Common myeloid progenitor, CD34-positive (primary cell): Measurements from ENCODE around the gene FBXW11.
"Not testable (repeated sequence)": the region's sequence is repeated elsewhere in the genome, so short reads cannot be mapped to it uniquely, and the experiment has no call there.

ENCODE experiments used
- CTCF ChIA-PET: fragments of 350-600 bp; sonication (Branson Sonifier 250); formaldehyde crosslinking; loops from one replicate; lab custom pipeline; 2021; ENCODE audit warnings: antibody characterized with exemption; lab: Charles Lee
- POLR2A ChIA-PET: fragments of 350-600 bp; sonication (Branson Sonifier 250); formaldehyde crosslinking; loops from one replicate; lab custom pipeline; 2021; ENCODE audit warnings: antibody characterized with exemption; lab: Charles Lee
- DNase-seq, 3 donors: peaks; one replicate each; pipeline versions ENCODE4 v3.0.0 to v3.0.0-alpha.2; 2013
- H3K27ac ChIP-seq, 2 experiments: 1 replicate in 1 of 2; 2 replicates in 1 of 2; pipeline ENCODE4 v1.7.0; 2013; ENCODE audit warnings: inconsistent platforms in 2 of 2, low read length in 2 of 2, mild to moderate bottlenecking in 2 of 2, low read depth in 1 of 2, moderate library complexity in 1 of 2; ENCODE audit not compliant: severe bottlenecking in 2 of 2, insufficient read depth in 1 of 2, poor library complexity in 1 of 2
- H3K27me3 ChIP-seq, 5 experiments: replicated peaks in 2 of 5; 1 replicate in 3 of 5; 2 replicates in 2 of 5; pipeline versions ENCODE4 v1.6.1 to v1.7.0; 2013; ENCODE audit warnings: low read length in 4 of 5, mild to moderate bottlenecking in 2 of 5, moderate library complexity in 2 of 5, inconsistent platforms in 1 of 5; ENCODE audit not compliant: insufficient read depth in 5 of 5, control insufficient read depth in 4 of 5
- H3K36me3 ChIP-seq, 4 experiments: 1 replicate in 2 of 4; 2 replicates in 2 of 4; pipeline versions ENCODE4 v1.6.1 to v1.7.0; 2013; ENCODE audit warnings: low read length in 3 of 4, control low read depth in 1 of 4, mild to moderate bottlenecking in 1 of 4; ENCODE audit not compliant: control insufficient read depth in 4 of 4, insufficient read depth in 4 of 4
- H3K4me1 ChIP-seq, 4 experiments: 1 replicate in 3 of 4; 2 replicates in 1 of 4; pipeline versions ENCODE4 v1.6.1 to v1.7.1; 2013; ENCODE audit warnings: low read length in 3 of 4, mild to moderate bottlenecking in 3 of 4, control low read depth in 1 of 4, inconsistent platforms in 1 of 4, moderate library complexity in 1 of 4; ENCODE audit not compliant: control insufficient read depth in 4 of 4, insufficient read depth in 4 of 4; ENCODE audit errors: control extremely low read depth in 1 of 4
- H3K4me3 ChIP-seq, 7 experiments: 1 replicate in 4 of 7; 2 replicates in 3 of 7; pipeline versions ENCODE4 v1.5.1 to v1.7.0; 2013; ENCODE audit warnings: mild to moderate bottlenecking in 7 of 7, low read length in 6 of 7, moderate library complexity in 6 of 7, inconsistent platforms in 2 of 7, low read depth in 2 of 7, control low read depth in 1 of 7; ENCODE audit not compliant: insufficient read depth in 4 of 7, control insufficient read depth in 1 of 7; ENCODE audit errors: extremely low read depth in 1 of 7
- H3K9me3 ChIP-seq, 5 experiments: 1 replicate in 4 of 5; 2 replicates in 1 of 5; pipeline versions ENCODE4 v1.6.1 to v1.7.1; 2013; ENCODE audit warnings: low read length in 4 of 5, mild to moderate bottlenecking in 2 of 5, inconsistent platforms in 1 of 5, low read depth in 1 of 5, moderate library complexity in 1 of 5; ENCODE audit not compliant: control insufficient read depth in 4 of 5, insufficient read depth in 2 of 5; ENCODE audit errors: control extremely low read depth in 1 of 5
- WGBS: methylation state at CpG from one replicate; pipeline ENCODE4 v1.1.5; 2013; ENCODE audit not compliant: insufficient coverage; 5-methylcytosine and 5-hydroxymethylcytosine counted together

FBXW11 gene

GRCh38 chr5:171945476-171945875 lies 61.0 kb downstream of the FBXW11 start:
- no peaks in the 10 kb centered on the region for H3K27me3 ChIP-seq
- no peaks in the 10 kb centered on the region for H3K36me3 ChIP-seq
- no CpG with 5 or more reads among the region's 4 CpGs for WGBS
- ChIA-PET CTCF (interaction anchor here (1.4 to 4.4 kb wide), 2 partner anchors 11 to 16 kb away, joined by 5 to 16 read pairs; no protein-coding TSS in a partner anchor), POLR2A (interaction anchor here (0.7 kb wide), 1 partner anchor 14 kb away, joined by 3 read pairs; no protein-coding TSS in a partner anchor)
- no peaks in the 10 kb centered on the region for H3K9me3 ChIP-seq
- H3K4me1 ChIP-seq = peaks cover 0 to 6% (median 2%) of the 10 kb centered on the region in 4 experiments
- H3K4me3 ChIP-seq = no peak overlapping the region
- no peak overlapping the region for H3K27ac ChIP-seq
- no peak for DNase-seq

DNA sequence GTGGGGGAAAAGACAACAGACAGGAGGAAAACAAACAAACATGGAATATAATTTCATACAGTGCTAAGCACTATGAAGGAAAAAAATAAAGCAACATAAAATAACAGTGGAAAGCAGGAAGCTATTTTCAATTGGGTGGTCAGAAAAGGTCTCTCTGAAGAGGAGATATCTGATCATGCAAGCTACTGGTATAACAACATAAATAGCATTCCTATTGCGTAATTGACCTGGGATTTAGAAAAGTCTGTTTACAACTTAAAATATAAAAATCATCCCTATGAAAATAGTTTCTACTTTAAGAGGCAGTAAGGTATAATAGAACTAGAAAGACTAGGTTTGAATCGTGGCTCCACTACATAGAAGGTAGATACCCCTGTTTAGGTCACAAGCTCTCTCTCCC lies 61.4 kb downstream of the FBXW11 start:
- Histone ChIP-seq H3K4me1 (peaks cover 0 to 6% (median 2%) of the 10 kb centered on the region in 4 experiments), H3K9me3 (no peaks in the 10 kb centered on the region), H3K27me3 (no peaks in the 10 kb centered on the region), H3K36me3 (no peaks in the 10 kb centered on the region), H3K4me3 (no peak overlapping the region), H3K27ac (no peak overlapping the region)
- no peak for DNase-seq
- POLR2A ChIA-PET = interaction anchor here (0.7 kb wide), 1 partner anchor 14 kb away, joined by 3 read pairs; no protein-coding TSS in a partner anchor
- no CpG with 5 or more reads among the region's 2 CpGs for WGBS
- CTCF ChIA-PET = interaction anchor here (1.4 to 4.4 kb wide), 2 partner anchors 12 to 16 kb away, joined by 5 to 16 read pairs; no protein-coding TSS in a partner anchor

DNA sequence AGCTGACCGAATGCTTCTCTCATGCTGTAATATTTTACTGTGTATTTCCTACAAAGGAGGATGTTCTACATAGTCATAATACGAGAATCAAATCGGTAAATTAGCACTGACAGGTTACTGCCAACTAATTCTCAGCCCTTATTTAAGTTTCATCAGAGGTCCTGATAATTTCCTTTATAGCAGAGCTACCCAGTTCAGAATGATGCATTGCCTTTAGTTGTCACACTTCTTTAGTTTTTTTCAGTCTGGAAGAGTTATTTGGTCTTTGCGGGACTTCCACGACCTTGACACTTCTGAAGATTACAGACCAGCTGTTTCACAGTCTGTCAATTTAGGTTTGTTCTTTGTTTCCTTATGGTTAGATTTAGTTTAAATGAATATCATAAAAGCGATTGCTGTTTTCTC lies 64.3 kb downstream of the FBXW11 start:
- CTCF ChIA-PET = interaction anchor here (1.5 to 4.4 kb wide), 2 partner anchors 9 to 13 kb away, joined by 3 to 16 read pairs; no protein-coding TSS in a partner anchor
- H3K4me1 ChIP-seq, DNase-seq, POLR2A ChIA-PET, H3K27me3 ChIP-seq, H3K4me3 ChIP-seq, H3K36me3 ChIP-seq, H3K9me3 ChIP-seq, H3K27ac ChIP-seq: not testable (repeated sequence)
- WGBS = 100% methylated on average over 1 of the region's 6 CpGs

- DNase-seq, POLR2A ChIA-PET, H3K27me3 ChIP-seq, H3K4me3 ChIP-seq, H3K4me1 ChIP-seq, H3K27ac ChIP-seq, H3K9me3 ChIP-seq, H3K36me3 ChIP-seq: not testable (repeated sequence)
- WGBS = no CpG with 5 or more reads among the region's 1 CpG
- CTCF ChIA-PET = interaction anchor here (1.5 to 4.4 kb wide), 2 partner anchors 10 to 12 kb away, joined by 3 to 16 read pairs; no protein-coding TSS in a partner anchor
Measured at GRCh38 chr5:171941675-171942074, 64.8 kb downstream of the FBXW11 start.

- H3K4me1 ChIP-seq, POLR2A ChIA-PET, H3K9me3 ChIP-seq, DNase-seq, H3K4me3 ChIP-seq, H3K27ac ChIP-seq, H3K27me3 ChIP-seq, H3K36me3 ChIP-seq: not testable (repeated sequence)
- WGBS = no CpG with 5 or more reads among the region's 5 CpGs
- CTCF ChIA-PET = interaction anchor here (4.4 kb wide), 1 partner anchor 12 kb away, joined by 16 read pairs; no protein-coding TSS in a partner anchor
Measured at GRCh38 chr5:171941275-171941674, 65.2 kb downstream of the FBXW11 start.

- POLR2A ChIA-PET = no interaction called here
- DNase-seq = no peak
- H3K27me3 ChIP-seq = no peaks in the 10 kb centered on the region
- H3K4me3 ChIP-seq = no peak overlapping the region
- H3K4me1 ChIP-seq = peaks cover 0 to 3% (median under 1%) of the 10 kb centered on the region in 4 experiments
- H3K36me3 ChIP-seq = no peaks in the 10 kb centered on the region
- 100% methylated on average over 1 of the region's 3 CpGs for WGBS
- no peak overlapping the region for H3K27ac ChIP-seq
- CTCF ChIA-PET = interaction anchor here (1.0 kb wide), 1 partner anchor 11 kb away, joined by 3 read pairs; no protein-coding TSS in a partner anchor
- H3K9me3 ChIP-seq = peaks cover 0 to 5% (median 0%) of the 10 kb centered on the region in 5 experiments
Measured at GRCh38 chr5:171939951-171940350, 66.5 kb downstream of the FBXW11 start.

DNA sequence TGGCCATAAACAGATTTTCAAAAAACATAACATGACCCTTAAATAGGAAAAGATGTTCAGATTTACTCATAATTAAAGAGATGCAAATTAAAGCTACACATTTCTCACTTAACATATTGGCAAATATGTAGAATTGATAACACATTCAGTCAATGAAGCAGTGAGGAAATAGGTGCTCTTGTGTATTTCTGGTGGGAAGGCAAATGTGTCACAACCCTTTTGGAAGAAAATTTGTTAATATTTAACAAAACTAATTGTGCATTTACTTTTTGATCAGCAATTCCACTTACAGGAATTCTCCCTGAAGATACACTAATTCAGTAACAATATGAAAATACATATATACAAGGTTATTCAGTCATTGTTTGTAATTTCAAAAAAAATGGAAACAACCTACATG lies 68.1 kb downstream of the FBXW11 start:
- Histone ChIP-seq H3K27ac (no peak overlapping the region), H3K4me3 (no peak overlapping the region), H3K36me3 (peaks cover 0 to 4% (median 2%) of the 10 kb centered on the region in 4 experiments), H3K27me3 (no peaks in the 10 kb centered on the region), H3K9me3 (peaks cover 0 to 13% (median 2%) of the 10 kb centered on the region in 5 experiments), H3K4me1 (no peaks in the 10 kb centered on the region)
- ChIA-PET POLR2A (no interaction called here), CTCF (no interaction called here)
- no peak for DNase-seq
